Astrocyte of the hippocampus (primary cell): ENCODE measurements around the gene STARD5.

Experiments used
- DNase-seq: peaks from one replicate; pipeline ENCODE4 v3.0.0; 2011; ENCODE audit warnings: low read depth, low spot score

Gene STARD5

GRCh38 chr15:81337713-81338157 is 13.8 kb upstream of the STARD5 start:
- no peak for DNase-seq

- no peak for DNase-seq
Measured at GRCh38 chr15:81337241-81337640, 13.3 kb upstream of the STARD5 start.

GRCh38 chr15:81336568-81336967 is 12.6 kb upstream of the STARD5 start:
- peak; percentile 45 for DNase-seq

- no peak for DNase-seq
Measured at GRCh38 chr15:81335631-81336030, 11.7 kb upstream of the STARD5 start.

GRCh38 chr15:81334768-81335435 is 11.0 kb upstream of the STARD5 start:
- no peak for DNase-seq

GRCh38 chr15:81333363-81333762 is 9.4 kb upstream of the STARD5 start:
- DNase-seq, result no peak

GRCh38 chr15:81332326-81332725 is 8.4 kb upstream of the STARD5 start:
- no peak for DNase-seq

- DNase-seq, result no peak
Measured at GRCh38 chr15:81331600-81331999, 7.7 kb upstream of the STARD5 start.

GRCh38 chr15:81331141-81331540 is 7.2 kb upstream of the STARD5 start:
- peak; percentile 31 for DNase-seq

- no peak for DNase-seq
Measured at GRCh38 chr15:81330366-81331090, 6.6 kb upstream of the STARD5 start.

GRCh38 chr15:81329446-81329845 is 5.5 kb upstream of the STARD5 start:
- no peak for DNase-seq

- DNase-seq, result peak; percentile 89
Measured at GRCh38 chr15:81327516-81327915, 3.6 kb upstream of the STARD5 start.

GRCh38 chr15:81326466-81327212 is 2.7 kb upstream of the STARD5 start:
- DNase-seq, result peak; percentile 18

- DNase-seq, result no peak
Measured at GRCh38 chr15:81323559-81323943, 390 bp downstream of the STARD5 start.

GRCh38 chr15:81322676-81323253 is 1.2 kb downstream of the STARD5 start:
- no peak for DNase-seq

GRCh38 chr15:81321667-81322066 is 2.3 kb downstream of the STARD5 start:
- DNase-seq, result no peak

GRCh38 chr15:81317642-81318017 is 6.3 kb downstream of the STARD5 start:
- no peak for DNase-seq

GRCh38 chr15:81316267-81316666 is 7.7 kb downstream of the STARD5 start:
- no peak for DNase-seq

- DNase-seq, result no peak
Measured at GRCh38 chr15:81315452-81316175, 8.3 kb downstream of the STARD5 start.

- no peak for DNase-seq
Measured at GRCh38 chr15:81314378-81314777, 9.6 kb downstream of the STARD5 start.

GRCh38 chr15:81313686-81314085 is 10.3 kb downstream of the STARD5 start:
- DNase-seq, result no peak
